ENCODE results near the gene GTF2A2.
"Not testable (repeated sequence)": the region's sequence is repeated elsewhere in the genome, so short reads cannot be mapped to it uniquely, and the experiment has no call there.

GTF2A2 gene

GRCh38 chr15:59668556-59668955 lies 11.2 kb upstream of the GTF2A2 start:
- DNase-seq = no peak

- DNase-seq = no peak
These were observed 4.9 kb upstream of the GTF2A2 start for GRCh38 chr15:59662260-59662659.

DNA sequence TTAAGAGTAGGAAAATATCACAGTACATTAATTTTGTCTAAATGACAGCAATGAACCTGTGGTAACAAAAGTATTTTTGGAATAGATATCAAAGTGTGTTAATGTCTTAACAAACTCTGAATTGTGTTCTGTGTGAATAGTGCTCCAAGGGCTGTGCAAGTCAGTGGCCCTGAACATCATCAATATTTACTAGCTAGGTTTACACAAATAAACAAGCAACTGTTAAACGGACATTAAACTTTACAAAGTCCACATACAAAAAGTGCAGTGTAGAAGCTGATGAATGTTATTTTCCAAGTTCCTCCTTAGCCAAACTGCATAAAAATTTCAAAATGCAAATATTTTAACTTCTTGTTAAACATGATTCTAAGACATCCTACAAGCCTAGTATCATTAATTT lies 2.1 kb upstream of the GTF2A2 start:
- DNase-seq = no peak

DNA sequence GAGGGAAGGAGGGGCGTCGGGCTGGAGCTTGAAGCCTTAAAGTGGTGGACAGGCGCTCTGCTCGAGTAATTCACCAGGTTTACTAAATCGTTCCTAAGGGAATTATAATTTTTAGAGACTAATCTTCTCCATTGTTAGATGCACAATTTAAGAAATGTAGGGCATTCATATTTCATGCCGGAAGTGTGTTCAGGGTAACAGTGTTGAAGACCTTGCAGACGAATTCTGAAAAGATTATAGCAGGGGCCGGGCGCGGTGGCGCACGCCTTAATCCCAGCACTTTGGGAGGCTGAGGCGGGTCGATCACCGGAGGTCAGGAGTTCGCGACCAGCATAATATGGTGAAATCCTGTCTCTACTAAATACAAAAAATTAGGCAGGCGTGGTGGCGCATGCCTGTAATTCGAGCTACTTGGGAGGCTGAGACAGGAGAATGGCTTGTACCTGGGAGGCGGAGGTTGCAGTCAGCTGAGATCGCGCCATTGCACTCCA lies 365 bp upstream of the GTF2A2 start:
- DNase-seq = no peak

DNA sequence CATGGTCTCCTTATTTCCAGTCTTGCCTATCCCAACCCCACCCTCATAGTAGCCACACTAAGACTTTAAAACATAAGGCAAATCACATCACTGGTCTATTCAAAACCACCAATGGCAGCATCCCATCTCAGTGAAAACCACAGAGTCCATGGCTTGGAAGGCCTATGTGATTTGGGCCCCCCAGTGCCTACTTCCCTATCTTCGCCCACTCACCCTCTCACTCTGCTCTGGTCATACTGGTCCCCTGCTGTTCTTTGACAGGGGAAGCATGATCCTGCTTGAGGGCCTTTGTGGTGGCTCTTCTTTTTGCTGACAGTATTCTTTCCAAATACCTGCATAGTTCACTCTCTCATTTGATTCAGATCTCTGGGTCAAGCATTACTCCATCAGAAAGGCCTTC lies 3.3 kb downstream of the GTF2A2 start:
- DNase-seq = no peak

GRCh38 chr15:59649603-59650002 lies 7.7 kb downstream of the GTF2A2 start:
- DNase-seq = no peak

DNA sequence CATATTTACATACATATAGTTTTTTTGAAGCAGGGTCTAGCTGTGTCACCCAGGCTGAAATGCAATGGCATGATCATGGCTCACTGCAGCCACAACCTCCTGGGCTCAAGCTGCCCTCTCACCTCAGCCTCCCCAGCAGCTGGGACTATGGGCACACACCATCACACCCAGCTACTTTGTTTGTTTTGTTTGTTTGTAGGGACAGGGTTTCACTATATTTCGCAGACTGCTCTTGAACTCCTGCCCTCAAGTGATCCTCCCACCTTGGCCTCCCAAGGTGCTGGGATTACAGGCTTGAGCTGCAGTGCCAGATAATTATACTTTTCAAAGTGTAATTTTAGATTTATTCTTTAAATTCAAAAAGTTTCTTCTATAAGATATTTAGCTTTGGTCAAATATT lies 10.2 kb downstream of the GTF2A2 start:
- no peak for DNase-seq

GRCh38 chr15:59646277-59646676 lies 11.0 kb downstream of the GTF2A2 start:
- DNase-seq = no peak

DNA sequence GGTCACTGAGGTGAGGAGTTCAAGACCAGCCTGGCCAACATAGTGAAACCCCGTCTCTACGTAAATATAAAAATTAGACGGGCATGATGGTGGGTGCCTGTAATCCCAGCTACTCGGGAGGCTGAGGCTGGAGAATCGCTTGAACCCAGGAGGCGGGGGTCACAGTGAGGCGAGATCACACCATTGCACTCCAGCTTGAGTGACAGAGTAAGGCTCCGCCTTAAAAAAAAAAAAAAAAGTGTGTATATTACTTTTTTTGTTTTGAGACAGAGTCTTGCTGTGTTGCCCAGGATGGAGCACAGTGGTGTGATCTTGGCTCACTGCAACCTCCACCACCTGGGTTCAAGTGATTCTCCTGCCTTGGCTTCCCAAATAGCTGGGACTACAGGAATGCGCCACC lies 11.5 kb downstream of the GTF2A2 start:
- not testable (repeated sequence) for DNase-seq

GRCh38 chr15:59644756-59645155 lies 12.6 kb downstream of the GTF2A2 start:
- no peak for DNase-seq

DNA sequence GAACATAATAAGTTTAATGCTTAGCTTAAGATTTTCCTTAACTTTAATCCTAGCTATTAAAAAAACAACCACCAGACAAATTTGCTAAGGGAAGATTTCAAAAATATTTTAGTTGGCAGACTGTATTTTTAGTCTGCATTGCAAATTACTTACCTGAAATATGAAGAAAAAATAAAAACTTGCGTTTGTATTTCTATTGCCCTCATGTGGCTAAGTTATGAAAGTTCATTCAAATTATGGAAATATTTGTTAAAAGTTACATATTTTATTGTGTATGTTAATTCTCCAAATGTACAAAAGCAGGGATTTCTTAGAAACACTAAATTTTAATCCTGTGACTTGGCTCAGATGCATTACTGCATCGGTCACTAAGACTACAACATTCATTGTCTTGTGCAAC lies 15.0 kb downstream of the GTF2A2 start:
- no peak for DNase-seq

DNA sequence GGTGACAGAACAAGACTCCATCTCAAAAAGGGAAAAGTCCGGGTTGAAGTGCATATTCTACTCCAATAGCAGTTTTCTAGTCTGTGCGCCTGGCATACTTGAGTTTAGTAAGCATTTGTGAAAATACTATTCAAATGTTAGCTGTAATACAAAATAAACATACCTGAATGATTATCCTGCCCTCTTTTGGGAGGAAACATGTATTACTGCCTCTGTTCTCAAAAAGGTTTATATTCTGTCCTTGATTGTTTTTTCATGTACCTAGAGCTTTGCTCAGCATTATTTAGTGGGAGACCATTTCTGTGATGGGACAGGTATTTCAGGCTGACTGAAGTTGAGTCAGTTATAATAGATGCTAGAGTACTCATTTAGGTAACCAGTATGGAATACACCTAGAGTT lies 19.8 kb downstream of the GTF2A2 start:
- not testable (repeated sequence) for DNase-seq

GRCh38 chr15:59636184-59636583 lies 21.1 kb downstream of the GTF2A2 start:
- DNase-seq = no peak

DNA sequence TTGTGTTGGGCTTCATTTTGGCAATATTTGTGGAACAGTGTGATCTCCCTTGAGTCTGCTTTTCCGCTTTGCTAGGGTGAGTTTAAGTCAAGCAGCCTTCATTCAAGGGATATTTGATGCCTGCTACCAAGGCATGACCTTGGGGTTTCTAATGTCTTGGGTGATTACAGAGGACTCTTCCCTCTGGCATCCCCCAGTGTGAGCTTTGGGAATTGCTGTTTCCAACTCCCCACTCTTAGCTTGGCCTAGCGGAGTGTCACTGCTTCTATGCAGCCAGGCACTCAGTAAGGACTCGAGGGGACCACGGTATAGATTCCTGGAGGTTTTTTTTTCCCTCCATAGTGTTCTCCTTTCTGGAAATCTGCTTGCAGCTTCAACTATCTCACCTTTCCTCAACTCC lies 24.6 kb downstream of the GTF2A2 start:
- DNase-seq = no peak

DNA sequence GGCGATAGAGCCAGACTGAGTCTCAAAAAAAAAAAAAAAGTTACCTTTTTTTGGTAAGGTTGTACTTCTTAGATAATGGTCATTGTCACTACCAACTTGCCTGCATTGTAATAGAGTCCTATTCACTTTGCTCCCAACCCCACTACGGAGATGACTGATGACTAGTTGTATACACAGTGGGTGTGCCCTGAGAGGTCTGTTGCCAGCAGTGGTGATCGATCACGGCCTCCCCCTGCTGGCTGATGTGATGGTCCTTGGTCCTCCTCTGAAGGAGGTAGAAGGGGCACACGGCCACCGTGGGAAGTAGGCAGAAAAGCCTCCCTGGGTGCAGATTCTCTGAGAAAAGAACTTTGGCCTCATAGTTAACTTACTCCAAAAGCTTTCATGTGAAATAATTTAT lies 35.0 kb downstream of the GTF2A2 start:
- no peak for DNase-seq

- DNase-seq = no peak
These were observed 38.9 kb downstream of the GTF2A2 start for GRCh38 chr15:59618406-59618805.

DNA sequence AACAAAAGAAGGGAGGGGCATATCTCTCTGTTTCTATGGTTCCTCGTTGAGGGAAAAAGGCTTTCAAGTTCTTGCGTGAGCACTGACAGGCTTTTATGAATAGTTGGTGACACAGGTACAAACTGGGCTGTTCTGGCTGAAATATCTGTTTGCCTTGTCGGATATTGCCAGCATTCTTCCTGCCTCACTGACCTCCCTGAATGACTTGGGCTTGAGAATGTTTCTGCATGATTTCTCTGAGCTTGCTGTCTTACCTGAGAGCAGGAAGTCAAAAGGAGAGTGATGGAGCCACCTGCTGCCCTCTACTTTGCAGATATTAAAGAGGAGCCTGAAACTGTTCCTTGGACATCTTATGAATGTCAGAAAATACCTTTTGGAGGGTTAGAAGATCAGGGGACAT lies 40.9 kb downstream of the GTF2A2 start:
- DNase-seq = no peak

DNA sequence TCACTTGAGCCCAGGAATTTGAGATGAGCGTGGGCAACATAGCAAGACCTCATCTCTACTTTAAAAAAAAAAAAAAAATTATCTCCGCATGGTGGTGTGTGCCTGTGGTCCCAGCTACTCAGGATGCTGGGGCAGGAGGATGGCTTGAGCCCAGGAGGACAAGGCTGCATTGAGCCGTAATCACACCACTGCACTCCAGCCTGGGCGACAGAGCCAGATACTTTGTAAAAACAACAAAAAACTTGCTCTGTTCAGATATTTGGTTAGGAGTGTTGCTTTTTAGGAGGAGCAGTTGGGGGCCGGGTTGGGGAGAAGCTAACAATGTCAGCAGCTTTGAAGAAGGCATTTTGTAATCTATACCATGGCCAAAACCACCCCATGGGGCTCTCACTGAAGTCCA lies 41.7 kb downstream of the GTF2A2 start:
- DNase-seq = no peak

- no peak for DNase-seq
These were observed 43.2 kb downstream of the GTF2A2 start for GRCh38 chr15:59614153-59614552.

GRCh38 chr15:59611276-59612260 lies 45.7 kb downstream of the GTF2A2 start, which contains the start of gene GCNT3:
GCNT3 (plus strand) TSS chr15:59611783; CDS start chr15:59618239, 6,456 bp downstream.
- no peak for DNase-seq

DNA sequence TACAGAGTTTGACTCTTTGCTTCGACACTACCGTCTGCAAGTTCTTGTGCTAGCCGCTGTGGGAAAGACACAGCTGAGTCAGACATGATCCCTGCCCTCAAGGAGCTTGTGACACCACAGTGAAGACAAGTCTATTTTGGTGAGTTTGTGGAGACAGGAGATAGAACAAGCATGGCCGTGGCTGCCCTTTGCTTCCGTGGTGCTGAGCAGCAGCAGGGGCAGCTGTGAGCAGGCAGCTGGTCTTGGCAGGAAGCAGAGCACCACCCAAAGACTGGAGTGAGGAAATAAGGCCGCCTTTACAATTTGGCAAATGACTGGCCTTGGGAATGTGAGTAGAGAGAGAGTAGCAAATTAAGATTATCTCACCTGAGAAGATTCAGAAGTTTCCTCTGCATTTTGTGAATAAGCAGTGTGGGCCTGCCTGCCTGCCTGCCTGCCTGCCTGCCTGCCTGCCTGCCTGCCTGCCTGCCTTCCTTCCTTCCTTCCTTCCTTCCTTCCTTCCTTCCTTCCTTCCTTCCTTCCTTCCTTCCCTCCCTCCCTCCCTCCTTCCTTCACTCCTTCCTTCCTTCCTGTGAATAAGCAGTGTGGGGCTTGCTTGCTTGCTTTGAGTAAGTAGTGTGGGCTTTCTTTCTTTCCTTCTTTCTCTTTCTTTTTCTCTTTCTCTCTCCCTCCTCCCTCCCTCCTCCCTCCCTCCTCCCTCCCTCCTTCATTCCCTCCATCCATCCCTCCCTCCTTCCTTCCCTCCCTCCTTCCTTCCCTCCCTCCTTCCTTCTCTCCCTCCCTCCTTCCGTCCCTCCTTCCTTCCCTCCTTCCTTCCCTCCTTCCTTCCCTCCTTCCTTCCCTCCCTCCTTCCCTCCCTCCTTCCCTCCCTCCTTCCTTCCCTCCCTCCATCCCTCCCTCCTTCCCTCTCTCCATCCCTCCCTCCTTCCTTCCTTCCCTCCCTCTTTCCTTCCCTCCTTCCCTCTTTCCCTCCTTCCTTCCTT lies 47.3 kb downstream of the GTF2A2 start:
- DNase-seq = no peak

GRCh38 chr15:59605994-59606393 lies 51.3 kb downstream of the GTF2A2 start:
- no peak for DNase-seq

DNA sequence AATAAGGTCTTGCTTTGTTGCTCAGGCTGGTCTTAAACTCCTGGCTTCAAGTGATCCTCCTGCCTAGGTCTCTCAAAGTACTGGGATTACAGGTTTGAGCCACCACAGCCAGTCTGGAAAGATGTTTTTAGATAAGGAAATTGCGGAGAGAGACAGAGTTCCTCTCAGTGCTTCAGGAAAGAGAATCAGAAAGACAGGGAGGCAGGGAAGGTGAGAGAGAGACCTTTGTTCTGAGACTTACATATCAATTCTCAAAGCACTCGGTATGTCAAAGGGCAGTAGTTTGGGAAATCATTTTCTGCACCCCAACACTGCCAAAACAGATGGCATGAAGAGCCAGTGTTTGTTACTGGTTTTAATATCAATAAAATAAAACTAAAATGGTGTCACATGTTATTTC lies 58.9 kb downstream of the GTF2A2 start:
- DNase-seq = no peak

All from DMS153 (cell line).